ELF-1 (cell line): ENCODE measurements around the gene RPS24.

Experiments used
- DNase-seq: peaks from one replicate; pipeline ENCODE4 v3.0.0-alpha.2; 2016; ENCODE audit warnings: low read depth, low spot score

RPS24 gene

DNA sequence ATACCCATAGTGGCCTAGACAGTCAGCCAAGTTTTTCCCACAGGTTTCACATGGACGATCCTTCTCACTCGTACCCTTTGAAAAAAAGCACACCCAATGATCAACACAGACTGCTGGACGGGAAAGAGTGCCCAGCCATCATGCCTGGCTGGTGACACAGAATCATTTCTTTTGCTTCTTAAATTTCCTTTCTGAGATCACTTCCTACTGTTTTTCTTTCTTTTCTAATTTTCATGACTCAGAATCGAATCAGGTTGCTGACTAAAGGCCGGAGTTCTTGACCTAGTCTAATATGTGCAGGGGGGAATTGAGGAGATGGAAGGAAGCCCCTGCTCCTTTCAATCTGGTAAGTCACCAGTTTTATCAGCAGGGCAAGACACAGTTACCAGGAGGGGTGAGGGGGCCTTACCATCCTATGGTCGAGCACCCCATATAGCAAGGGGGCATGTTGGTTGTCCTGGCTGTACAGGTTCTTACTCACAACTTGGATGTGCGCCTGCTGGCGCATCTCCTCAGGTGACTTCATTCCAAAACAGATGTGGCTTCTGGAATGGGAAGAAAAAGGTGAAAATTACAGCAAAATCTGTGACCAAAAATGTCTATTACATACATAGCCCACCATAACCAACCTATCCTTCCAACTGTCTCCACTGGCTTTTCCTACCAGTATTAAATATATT, 7.8 kb upstream of the RPS24 start:
- DNase-seq = no peak

DNA sequence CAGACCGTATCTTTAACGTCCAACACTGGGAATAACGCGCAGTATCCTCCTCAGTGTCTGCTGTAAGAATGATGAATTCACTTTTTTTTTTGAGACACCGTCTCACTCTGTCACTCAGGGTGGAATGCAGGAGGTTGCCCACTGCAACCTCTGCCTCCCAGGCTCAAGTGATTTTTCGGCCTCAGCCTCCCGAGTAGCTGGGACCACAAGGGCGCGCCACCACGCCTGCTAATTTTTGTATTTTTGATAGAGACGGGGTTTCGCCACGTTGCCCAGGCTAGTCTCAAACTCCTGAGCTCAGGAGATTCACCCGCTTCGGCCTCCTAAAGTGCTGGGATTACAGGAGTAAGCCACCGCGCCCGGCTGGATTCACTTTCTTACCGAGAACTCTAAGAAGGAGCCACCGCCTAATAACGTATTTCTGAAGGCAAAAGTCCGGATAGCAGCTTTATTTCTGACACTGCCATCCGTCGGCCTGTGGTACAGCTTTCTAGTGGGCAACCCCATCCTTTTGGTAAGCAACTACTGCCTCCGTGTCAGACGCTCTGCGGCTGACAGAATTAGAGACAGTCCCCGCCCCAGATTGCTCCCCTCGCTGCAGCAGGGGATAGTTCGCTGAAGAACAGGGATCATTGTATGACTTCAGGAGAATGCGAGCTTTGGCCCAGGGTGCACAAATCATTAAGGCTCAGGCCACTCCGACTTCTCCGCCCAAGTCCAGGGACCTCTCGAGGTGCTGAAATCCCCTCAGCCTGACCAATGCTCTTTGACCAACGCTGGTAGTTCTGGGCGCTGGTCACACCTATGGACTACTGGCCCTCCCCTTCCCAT, 5.0 kb upstream of the RPS24 start:
- DNase-seq = no peak

DNA sequence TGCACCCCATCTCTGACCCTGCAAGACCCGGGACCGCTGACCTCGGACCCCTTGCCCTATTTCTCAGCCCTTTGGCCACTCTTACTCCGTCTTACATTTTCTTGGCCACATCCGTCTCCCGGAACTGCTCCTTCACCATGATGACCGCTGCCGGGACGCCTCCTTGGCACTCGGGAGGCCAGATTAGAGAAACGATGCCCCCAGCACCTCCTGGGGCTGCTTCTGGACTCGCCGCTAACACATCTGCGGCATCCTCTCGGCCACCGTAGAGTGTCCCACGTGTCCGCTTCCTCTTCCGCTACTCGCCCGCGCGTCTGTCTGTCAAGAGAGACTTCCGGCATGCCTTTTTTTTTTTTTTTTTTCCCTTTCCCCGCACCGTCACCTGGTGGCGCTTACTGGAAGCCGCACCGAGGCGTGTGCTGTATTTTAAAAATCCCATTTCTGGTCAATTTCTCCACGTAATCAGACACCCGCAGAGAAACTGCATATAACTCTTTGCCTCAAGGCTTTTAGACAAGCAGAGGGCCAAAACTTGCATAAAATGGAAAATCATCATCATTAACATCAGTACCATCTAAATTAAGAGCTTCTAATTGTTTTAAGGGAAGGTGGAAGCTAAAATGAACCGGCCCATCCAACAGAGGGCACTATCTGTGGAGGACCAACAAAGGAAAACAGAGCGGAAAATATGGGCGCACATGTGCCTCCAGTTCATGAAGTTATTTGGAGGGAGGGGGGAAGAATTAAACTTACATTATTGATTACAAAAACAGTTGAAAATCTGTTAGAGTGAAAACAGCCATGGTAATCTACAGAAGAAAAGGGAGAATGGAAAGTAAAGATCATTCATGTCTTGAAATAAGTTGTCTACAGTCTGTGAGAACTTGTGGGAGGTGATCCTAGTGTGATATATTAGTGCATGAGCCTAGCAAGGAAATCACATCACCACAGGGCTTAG, 4.1 kb upstream of the RPS24 start, which contains the start of gene POLR3A:
POLR3A (minus strand) TSS at position 247 of the 958 bp plus-strand sequence; CDS start at position 139, 108 bp downstream.
- DNase-seq = peak; percentile 98

DNA sequence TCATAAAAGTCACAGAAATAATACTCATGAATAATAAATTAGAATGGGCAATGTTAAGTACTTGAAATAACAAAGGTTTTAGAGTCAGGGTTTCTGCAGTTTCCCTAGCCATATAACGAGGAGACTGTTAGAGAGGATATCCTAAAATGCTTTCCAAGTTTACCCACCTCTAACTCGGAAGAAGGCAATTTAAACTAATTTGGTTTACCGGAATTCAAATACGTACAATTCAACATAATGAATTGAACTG, 351 bp upstream of the RPS24 start:
- no peak for DNase-seq

DNA sequence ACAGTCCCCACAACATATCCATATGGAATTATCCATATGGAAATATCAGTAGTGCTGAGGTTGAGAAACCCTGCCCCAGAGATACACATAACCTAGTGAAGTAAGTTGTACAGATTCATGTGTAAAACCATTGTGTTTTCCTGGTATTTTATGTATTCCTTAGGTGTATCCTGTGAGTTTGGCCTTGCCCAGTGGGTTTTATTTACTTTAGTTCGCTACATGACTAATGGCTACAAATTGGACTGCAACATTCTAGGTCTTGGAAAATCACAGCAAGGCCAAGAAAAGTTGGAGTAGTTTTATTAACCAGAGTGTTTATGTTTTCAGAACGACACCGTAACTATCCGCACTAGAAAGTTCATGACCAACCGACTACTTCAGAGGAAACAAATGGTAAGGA, 1.4 kb downstream of the RPS24 start:
- no peak for DNase-seq

DNA sequence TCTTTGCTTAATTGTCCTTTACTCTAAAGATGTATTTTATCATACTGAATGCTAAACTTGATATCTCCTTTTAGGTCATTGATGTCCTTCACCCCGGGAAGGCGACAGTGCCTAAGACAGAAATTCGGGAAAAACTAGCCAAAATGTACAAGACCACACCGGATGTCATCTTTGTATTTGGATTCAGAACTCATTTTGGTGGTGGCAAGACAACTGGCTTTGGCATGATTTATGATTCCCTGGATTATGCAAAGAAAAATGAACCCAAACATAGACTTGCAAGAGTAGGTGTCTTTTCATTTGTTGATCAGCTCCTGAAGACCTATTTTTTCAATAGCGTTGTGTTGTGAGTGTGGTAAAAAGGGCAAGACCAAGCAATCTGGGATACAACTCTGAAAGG, 1.8 kb downstream of the RPS24 start:
- no peak for DNase-seq

DNA sequence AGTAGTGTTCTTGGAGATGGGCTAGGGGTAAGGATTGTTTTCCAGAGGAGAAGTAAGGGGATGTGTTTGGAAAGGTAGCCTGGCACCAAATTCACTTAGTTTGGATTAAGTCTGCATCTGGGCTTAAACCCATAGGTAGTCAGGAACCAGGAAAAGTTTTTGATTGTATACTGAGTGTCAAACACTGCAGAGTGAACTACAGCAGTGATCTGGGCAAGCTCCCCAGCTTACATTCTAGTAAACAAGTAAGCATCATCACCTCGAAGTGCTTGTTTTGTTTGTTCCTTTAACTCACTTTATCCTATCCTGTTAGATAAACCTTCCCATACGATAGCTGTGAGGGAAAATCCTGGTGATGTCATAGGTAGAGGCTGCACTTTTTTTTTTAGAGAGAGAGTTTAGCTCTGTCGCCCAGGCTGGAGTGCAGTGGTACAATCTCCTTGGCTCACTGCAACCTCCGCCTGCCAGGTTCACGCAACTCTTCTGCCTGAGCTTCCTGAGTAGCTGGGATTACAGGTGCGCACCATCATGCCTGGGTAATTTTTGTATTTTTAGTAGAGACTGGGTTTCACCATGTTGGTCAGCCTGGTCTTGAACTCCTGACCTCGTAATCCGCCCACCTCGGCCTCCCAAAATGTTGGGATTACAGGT, 2.4 kb downstream of the RPS24 start:
- DNase-seq = no peak

DNA sequence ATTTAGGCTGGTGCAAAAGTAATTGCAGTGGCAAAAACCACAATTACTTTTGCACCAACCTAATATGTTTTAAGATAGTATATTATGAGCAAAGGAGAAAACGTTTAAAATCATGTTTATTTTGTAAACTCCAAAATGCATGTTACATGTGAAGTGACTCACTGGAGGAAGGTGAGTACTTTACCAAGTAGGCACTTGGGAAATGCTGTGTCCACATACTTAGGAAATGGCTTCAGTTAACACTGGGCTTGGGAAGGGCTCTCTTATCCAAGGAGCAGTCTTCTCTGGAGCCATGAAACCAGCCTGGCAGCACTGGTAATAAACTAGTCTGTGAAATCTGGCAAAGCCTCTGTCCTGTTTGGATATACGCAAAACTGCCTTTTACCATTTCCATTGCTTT, 4.4 kb downstream of the RPS24 start:
- no peak for DNase-seq

DNA sequence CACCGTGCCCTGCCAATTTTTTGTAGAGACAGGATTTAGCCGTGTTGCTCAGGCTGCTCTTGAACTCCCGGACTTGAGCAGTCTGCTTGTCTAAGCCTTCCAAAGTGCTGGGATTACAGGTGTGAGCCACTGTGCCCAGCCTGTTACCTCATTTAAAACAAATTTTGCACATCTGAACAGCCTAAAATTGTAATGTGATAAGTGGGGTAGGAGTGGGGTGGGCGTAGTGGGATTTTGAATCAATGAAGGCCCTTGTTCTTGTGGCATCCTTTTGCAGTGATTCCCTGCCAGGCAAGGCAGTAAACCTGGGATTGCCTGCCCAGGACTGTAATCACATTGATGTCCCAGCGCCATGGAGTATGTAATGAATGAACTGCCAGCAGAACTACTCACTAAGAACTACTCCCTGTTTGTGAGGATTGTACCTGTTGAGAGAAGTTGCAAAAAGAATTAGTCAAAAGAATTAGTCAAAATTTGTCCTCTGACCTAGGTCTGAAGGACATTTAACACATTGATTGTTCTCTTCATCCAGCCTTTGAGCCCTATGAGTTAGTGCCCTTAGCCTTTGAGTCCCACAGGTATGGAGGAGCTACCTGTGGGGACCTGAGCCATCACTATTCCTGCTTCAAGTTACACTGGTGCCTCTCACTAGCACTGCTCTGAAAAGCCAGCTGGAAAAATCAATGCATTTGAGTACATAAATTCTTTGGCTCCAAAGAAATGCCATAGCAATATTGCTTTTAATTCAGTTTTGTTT, 5.3 kb downstream of the RPS24 start:
- DNase-seq = no peak

DNA sequence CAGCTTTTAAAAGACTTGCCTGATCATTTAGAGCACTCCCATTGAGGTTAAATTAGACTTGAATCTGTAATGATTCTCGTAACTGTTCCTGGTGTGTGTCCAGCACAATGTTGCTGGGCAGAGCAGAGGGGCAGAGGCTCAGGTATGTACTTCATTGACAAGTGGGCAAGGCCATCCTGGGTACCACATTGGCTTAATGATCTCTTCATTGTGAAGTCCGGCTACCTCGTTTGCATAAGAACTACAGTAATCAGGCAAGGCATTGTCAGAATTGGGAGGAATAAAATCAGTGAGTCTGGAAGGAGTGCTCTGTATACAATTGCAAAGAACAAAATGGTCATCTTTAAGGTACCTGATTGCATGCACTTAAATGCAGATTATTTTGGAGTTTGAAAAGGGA, 6.1 kb downstream of the RPS24 start:
- DNase-seq = no peak

DNA sequence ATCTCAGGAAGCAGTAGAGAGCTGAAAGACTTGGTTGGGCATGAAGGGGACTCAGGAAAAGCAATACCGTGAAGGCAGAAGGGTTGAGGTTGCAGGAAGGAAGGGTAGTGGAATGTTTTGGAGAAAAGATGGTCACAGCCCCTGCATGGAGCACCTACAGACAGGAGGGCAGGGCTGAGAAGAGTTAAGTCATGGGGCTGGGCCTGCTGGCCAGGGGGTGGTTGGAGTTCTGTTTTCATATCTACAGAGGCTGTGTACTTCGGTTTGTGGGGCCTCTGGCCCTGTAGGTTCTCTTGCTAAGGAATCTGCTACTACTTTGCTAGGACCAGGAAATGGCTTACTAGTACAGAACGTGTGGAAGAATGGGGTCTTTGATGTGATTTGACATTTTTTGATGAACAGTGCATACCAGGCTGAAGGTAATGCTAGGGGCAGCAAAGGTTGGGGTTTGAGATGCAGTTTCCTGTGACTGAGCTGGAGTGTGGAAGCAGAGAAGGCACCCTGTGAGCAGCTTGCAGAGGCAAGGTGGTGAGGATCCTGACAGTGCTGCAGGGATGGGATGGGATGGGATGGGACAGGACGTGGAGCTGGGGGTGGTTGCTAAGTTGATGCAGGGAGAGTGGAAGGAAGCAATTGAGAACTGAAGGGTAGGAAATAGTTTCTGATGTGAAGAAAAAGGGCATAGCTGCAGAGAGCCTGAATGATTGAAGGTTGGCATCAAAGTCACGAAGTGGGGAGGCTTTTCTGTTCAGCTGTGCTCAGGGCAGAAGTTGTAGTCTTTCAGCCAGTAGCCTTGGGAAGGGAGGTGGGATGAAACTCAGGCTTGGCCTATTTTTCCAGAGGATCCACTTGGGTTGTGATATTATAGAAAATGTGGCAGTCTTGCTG, 7.8 kb downstream of the RPS24 start:
- no peak for DNase-seq

DNA sequence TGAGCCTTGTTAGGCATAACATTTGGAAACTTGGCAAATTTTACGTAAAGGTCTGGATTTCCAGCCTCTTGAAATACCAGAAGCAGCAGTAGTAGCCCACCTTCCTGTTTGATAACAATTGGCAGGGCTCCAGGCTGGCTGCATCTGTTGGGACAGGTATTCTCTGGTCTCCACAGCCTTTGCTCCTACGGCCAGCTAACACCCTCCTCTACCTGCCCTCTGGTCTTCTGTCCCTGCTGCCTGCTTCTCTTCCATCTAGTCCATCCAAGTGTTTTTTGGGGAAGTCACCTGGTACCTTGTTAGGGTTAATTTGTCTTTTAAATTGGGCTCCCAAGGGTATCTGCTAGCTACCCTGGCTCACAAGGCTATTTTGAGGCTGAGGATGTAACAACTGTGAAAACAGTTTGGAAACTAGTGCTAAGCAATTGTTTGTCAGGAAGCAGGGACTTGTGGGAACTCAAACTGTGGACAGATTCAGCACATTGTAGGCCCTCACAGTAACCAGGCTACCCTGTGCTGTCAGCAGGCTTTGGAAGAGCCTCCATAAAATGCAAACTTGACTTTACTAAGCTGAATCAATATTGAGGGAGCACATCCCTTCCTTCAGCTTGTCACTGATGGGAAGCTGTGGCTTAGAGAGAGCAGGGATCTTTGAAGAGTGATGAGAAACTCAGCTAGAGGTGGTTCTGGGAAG, 8.5 kb downstream of the RPS24 start:
- no peak for DNase-seq

DNA sequence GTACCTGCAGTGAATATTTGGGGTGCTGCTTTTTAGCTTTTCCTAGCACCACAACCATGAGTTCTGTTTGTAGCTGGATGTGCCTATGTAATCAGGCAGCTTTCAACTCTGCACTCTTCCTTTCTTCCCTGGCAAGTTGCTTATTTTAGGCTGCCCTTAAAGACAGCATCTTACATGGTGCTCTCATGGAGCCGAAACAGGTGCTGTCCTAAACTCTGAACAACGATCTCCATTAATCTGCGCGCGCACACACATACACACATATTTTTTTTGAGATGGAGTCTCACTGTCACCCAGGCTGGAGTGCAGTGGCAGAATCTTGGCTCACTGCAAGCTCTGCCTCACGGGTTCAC, 9.1 kb downstream of the RPS24 start:
- no peak for DNase-seq

DNA sequence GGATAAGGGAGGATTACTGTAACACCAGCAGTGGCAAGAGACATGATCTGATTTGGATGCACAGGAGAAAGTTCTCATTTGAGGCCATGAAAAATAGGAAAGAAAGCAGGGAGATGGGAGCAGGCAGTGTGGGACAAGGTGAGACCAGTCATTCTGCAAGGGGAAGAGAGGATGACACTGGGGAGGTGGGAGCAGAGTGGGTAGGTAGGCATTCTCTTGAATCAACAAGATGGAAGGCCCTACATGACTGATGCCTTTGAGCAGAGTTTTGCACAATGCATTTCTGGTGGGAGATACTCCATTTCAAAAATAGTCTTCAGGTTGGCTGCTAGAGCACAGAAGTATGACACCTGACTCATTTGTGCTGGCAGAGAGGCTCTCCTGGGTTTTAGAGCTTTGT, 10.5 kb downstream of the RPS24 start:
- no peak for DNase-seq

DNA sequence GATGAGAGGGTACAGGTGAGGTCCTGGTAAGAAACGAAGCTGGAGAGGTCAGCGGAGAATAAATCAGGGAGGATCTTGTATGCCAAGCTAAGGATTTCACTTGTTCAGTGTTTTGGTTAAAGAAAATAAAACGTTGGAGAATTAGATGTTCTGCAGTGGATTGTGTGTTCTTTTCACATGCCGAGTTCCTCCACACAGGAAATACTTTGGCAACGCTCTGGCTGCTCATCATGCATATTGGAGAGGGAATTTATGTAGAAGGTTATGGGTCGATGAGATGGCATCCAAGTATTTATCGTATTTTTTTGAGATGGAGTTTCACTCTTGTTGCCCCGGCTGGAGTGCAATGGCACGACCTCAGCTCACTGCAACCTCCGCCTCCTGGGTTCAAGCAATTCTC, 11.0 kb downstream of the RPS24 start:
- no peak for DNase-seq

DNA sequence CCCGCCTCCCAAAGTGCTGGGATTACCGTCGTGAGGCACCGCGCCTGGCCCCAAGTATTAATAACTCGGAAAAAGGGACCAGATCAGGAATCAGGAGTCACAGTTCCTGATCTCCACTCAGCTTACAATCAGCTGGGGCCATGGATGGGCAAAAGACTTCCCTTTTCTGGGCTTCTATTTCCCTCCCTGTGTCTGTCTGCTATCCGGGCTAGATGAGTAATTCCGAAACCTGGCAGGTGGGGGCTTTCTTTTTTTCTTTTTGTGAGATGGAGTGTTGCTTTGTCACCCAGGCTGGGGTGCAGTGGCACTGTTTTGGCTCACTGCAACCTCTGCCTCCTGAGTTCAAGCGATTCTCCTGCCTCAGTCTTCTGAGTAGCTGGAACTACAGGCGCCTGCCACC, 11.6 kb downstream of the RPS24 start:
- no peak for DNase-seq

DNA sequence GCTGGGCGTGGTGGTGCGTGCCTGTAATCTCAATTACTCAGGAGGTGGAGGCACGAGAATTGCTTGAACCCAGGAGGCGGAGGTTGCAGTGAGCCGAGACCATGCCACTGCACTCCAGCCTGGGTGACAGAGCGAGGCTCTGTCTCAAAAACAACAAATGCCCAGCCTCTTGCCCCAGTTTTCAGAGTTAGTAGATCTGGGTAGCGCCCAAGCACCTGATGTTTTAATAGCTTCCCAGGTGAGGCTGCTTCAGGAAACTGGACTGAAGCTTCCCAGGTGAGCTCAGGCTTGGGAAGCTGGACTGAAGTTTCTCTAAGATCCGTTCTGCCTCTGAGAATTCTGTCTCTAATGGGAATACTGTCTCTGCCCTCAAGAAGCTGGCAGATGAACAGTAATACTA, 12.2 kb downstream of the RPS24 start:
- no peak for DNase-seq

DNA sequence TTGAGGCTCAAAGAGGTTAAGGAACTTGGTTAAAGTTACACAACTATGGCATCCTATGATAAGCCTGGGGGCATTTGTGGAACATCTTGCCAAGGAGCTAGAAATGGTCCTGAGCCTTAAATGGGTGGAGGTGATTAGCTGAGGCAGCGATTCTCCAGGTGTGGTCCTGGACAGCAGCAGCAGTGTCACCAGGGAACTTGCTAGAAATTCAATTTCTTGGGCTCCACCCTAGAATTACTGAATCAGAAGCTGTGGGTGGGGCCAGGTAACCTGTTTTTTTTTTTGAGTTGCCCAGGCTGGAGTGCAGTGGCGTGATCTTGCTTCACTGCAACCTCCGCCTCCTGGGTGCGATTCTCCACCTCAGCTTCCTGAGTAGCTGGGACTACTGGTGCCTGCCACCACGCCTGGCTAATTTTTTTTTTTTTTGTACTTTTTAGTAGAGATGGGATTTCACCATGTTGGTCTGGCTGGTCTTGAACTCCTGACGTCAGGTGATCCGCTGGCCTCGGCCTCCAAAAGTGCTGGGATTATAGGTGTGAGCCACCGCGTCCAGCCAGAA, 13.1 kb downstream of the RPS24 start:
- no peak for DNase-seq

DNA sequence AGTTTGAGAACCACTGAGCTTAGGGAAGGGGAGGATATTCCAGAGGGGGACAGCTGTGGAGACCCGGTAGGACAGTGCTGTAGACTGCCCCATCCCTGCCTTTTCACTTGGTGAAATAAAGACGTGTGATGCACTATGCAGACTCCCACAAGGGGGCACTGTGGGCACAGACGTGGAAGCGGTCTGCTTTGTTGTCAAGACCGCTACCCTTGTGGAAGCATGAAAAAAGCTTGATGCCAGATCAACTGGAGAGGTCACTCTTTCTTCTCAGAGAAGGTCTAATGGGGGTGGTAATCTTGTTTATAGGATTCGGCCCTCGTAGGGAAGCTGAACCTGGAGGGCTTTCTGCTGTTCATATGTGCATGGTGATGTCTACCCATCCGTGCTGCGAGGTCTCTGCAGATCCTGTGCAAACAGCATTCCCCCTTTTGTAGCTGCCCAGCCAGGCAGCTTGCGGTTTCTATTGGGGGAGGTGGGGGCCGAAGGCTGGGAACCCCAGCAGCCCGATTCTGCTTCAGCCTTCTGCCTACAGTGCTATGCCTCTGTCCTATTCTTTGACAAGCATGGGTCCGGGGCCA, 13.7 kb downstream of the RPS24 start:
- peak; percentile 92 for DNase-seq
